GM18526 (cell line): Measurements from ENCODE around the gene SNRNP48.

ENCODE experiments used
- POLR2A ChIP-seq: IDR thresholded peaks from 3 replicates; pipeline ENCODE4 v1.6.1; 2011; ENCODE audit not compliant: insufficient read length; ENCODE audit errors: extremely low read depth

Gene SNRNP48

GRCh38 chr6:7617801-7618764 is 28.1 kb downstream of the SNRNP48 start:
- TF ChIP-seq POLR2A: no peak

GRCh38 chr6:7621761-7622160 is 31.8 kb downstream of the SNRNP48 start:
- TF ChIP-seq POLR2A: no peak

GRCh38 chr6:7624796-7625710 is 35.1 kb downstream of the SNRNP48 start:
- TF ChIP-seq POLR2A: no peak

GRCh38 chr6:7628479-7628878 is 38.5 kb downstream of the SNRNP48 start:
- no peak for TF ChIP-seq POLR2A

- TF ChIP-seq POLR2A: no peak
These were observed 38.9 kb downstream of the SNRNP48 start for GRCh38 chr6:7628909-7629308.

- TF ChIP-seq POLR2A: no peak
These were observed 39.3 kb downstream of the SNRNP48 start for GRCh38 chr6:7629321-7629720.

GRCh38 chr6:7630792-7631191 is 40.8 kb downstream of the SNRNP48 start:
- no peak for TF ChIP-seq POLR2A

- no peak for TF ChIP-seq POLR2A
These were observed 41.5 kb downstream of the SNRNP48 start for GRCh38 chr6:7631466-7631865.

GRCh38 chr6:7632501-7633290 is 42.7 kb downstream of the SNRNP48 start:
- TF ChIP-seq POLR2A: no peak

GRCh38 chr6:7633361-7633760 is 43.4 kb downstream of the SNRNP48 start:
- no peak for TF ChIP-seq POLR2A

- no peak for TF ChIP-seq POLR2A
These were observed 46.2 kb downstream of the SNRNP48 start for GRCh38 chr6:7636151-7636550.

GRCh38 chr6:7637533-7637932 is 47.5 kb downstream of the SNRNP48 start:
- no peak for TF ChIP-seq POLR2A

- no peak for TF ChIP-seq POLR2A
These were observed 49.4 kb downstream of the SNRNP48 start for GRCh38 chr6:7639427-7639826.

GRCh38 chr6:7640016-7640415 is 50.0 kb downstream of the SNRNP48 start:
- TF ChIP-seq POLR2A: no peak
